ENCODE results near the gene FAM219A. TPM values are rescaled to one million over a fixed set of nuclear protein-coding genes. Genes with fewer than 3 reads are reported as not detected.

Gene FAM219A
- total RNA-seq, 1 donor from 2014 or later: 25.9 TPM

DNA sequence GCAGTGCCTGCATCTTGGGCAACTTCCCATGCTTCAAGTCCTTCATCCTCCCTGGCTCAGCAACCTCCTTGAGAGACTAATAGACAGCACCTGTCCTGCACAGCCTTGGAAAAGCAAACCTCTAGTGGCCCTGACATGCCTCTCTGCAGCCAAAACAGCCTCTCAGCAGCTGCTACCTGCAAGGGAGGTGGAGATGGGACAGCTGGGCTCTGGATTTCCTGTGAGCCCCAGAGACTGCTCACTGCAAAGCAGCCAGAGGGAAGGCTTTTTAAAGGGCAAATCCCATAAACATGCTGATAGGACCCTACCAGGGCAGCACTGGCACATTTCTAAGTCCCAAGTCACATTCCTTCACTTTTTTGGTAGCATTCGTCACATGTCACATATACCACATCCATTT lies 50.2 kb downstream of the FAM219A start:
- no peaks in the 10 kb centered on the region for H3K9me3 Mint-ChIP-seq (ENCODE audit: unreplicated experiment)
- H3K27ac Mint-ChIP-seq (ENCODE audit: unreplicated experiment): no peak overlapping the region
- H3K4me3 Mint-ChIP-seq (ENCODE audit: unreplicated experiment): no peak overlapping the region
- DNase-seq (ENCODE audit: extremely low spot score, unreplicated experiment): no peak
- H3K4me1 Mint-ChIP-seq (ENCODE audit: unreplicated experiment): no peaks in the 10 kb centered on the region
- H3K27me3 Mint-ChIP-seq (ENCODE audit: unreplicated experiment): no peaks in the 10 kb centered on the region
- peaks cover 5% of the 10 kb centered on the region for H3K36me3 Mint-ChIP-seq (ENCODE audit: unreplicated experiment)
- TF ChIP-seq, protein P1, sequence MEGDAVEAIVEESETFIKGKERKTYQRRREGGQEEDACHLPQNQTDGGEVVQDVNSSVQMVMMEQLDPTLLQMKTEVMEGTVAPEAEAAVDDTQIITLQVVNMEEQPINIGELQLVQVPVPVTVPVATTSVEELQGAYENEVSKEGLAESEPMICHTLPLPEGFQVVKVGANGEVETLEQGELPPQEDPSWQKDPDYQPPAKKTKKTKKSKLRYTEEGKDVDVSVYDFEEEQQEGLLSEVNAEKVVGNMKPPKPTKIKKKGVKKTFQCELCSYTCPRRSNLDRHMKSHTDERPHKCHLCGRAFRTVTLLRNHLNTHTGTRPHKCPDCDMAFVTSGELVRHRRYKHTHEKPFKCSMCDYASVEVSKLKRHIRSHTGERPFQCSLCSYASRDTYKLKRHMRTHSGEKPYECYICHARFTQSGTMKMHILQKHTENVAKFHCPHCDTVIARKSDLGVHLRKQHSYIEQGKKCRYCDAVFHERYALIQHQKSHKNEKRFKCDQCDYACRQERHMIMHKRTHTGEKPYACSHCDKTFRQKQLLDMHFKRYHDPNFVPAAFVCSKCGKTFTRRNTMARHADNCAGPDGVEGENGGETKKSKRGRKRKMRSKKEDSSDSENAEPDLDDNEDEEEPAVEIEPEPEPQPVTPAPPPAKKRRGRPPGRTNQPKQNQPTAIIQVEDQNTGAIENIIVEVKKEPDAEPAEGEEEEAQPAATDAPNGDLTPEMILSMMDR (IDR thresholded peaks at IDR 0.05): no peak

DNA sequence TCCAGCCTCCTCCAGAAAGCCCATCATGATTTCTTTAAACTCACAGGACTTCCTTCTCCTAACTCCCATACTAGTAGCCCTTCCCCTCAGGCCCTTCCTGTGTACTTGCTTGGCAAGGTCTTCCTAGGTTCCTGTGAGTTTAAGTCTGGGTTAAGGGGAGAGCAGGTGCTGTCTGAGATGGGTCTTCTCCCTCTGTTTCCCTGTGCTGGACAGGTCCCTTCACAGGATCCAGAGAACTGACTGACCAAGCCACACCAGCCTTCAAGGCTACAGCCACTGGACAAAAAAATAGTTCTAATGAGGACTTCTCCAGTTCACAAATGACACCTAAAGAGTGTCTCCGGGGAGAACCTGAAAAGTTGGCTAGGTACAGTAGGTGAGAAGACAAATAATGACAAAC lies 52.2 kb downstream of the FAM219A start:
- Mint-ChIP-seq H3K36me3 (ENCODE audit: unreplicated experiment) (peaks cover 7% of the 10 kb centered on the region), H3K4me3 (ENCODE audit: unreplicated experiment) (no peak overlapping the region), H3K4me1 (ENCODE audit: unreplicated experiment) (no peaks in the 10 kb centered on the region), H3K9me3 (ENCODE audit: unreplicated experiment) (no peaks in the 10 kb centered on the region), H3K27ac (ENCODE audit: unreplicated experiment) (no peak overlapping the region), H3K27me3 (ENCODE audit: unreplicated experiment) (no peaks in the 10 kb centered on the region)
- TF ChIP-seq, protein P1 (IDR thresholded peaks at IDR 0.05): no peak
- DNase-seq (ENCODE audit: extremely low spot score, unreplicated experiment): no peak

DNA sequence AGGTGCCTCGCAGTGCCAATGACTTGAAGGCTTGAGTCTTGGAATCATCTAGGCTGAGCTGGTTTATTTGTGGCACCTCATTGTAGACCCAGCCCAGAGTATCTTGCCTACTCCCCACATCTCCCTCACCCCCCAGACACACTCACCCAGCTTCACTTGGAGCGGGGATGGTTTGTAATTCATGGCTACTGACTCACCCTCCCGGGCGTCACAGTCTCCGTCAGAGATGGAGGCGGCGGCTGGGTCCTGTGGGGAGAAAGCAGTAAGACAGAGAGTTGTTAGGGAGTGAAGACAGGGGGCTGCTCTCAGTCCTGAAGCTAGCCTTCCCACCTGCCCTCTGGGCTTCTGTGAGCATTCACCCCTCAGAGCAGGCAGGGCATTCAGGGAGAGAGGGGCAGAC lies 52.7 kb downstream of the FAM219A start:
- Mint-ChIP-seq H3K4me3 (ENCODE audit: unreplicated experiment) (no peak overlapping the region), H3K27me3 (ENCODE audit: unreplicated experiment) (no peaks in the 10 kb centered on the region), H3K36me3 (ENCODE audit: unreplicated experiment) (peaks cover 7% of the 10 kb centered on the region)

DNA sequence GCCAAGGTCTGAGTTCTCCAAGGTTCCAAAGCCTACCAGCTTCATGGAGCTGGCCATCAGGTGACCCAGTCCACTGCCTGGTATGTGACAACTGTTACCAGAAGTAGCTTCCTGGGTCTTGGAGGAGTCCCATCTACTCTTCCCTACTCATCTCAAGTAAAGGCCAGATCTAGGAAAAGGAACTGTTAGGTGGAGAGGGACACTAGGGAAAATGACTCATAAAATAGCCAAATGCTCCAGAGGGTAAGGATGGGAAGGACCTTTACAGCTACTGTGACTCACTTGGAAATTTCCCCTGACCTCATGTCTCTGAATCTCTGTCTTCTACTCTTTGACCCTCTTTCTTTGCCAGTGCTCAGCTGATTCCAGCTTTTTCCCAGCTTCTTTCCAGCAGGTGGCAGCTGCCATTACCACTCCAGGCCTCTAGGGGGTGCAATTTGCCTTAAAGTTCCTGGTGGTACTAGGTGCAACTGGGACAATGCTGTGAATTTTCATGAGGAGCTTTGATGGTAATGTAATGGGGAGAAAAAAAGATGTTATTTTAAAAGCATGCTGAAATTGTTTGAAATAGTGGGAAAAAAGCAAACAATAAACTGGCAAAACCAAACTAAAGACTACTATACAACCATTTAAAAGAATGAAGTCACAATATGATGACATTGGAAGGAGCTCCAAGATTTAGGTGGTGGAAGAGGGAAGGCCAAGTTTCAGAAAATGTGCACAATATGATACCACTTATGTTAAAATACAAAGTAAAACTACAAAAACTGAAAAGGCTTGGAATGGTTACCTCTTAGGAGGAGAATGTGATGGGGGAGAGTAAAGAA lies 54.6 kb downstream of the FAM219A start:
- Mint-ChIP-seq H3K27me3 (ENCODE audit: unreplicated experiment) (no peaks in the 10 kb centered on the region), H3K27ac (ENCODE audit: unreplicated experiment) (no peak overlapping the region), H3K36me3 (ENCODE audit: unreplicated experiment) (peaks cover 14% of the 10 kb centered on the region), H3K4me1 (ENCODE audit: unreplicated experiment) (no peaks in the 10 kb centered on the region), H3K4me3 (ENCODE audit: unreplicated experiment) (no peak overlapping the region), H3K9me3 (ENCODE audit: unreplicated experiment) (no peaks in the 10 kb centered on the region)
- TF ChIP-seq, protein P1 (IDR thresholded peaks at IDR 0.05): peak; percentile 96
- DNase-seq (ENCODE audit: extremely low spot score, unreplicated experiment): peak; percentile 91

More for the DNA sequence above, 52.7 kb downstream of the FAM219A start:
- TF ChIP-seq, protein P1 (IDR thresholded peaks at IDR 0.05): no peak
- Mint-ChIP-seq H3K4me1 (ENCODE audit: unreplicated experiment) (no peaks in the 10 kb centered on the region), H3K9me3 (ENCODE audit: unreplicated experiment) (no peaks in the 10 kb centered on the region), H3K27ac (ENCODE audit: unreplicated experiment) (no peak overlapping the region)
- no peak for DNase-seq (ENCODE audit: extremely low spot score, unreplicated experiment)

DNA sequence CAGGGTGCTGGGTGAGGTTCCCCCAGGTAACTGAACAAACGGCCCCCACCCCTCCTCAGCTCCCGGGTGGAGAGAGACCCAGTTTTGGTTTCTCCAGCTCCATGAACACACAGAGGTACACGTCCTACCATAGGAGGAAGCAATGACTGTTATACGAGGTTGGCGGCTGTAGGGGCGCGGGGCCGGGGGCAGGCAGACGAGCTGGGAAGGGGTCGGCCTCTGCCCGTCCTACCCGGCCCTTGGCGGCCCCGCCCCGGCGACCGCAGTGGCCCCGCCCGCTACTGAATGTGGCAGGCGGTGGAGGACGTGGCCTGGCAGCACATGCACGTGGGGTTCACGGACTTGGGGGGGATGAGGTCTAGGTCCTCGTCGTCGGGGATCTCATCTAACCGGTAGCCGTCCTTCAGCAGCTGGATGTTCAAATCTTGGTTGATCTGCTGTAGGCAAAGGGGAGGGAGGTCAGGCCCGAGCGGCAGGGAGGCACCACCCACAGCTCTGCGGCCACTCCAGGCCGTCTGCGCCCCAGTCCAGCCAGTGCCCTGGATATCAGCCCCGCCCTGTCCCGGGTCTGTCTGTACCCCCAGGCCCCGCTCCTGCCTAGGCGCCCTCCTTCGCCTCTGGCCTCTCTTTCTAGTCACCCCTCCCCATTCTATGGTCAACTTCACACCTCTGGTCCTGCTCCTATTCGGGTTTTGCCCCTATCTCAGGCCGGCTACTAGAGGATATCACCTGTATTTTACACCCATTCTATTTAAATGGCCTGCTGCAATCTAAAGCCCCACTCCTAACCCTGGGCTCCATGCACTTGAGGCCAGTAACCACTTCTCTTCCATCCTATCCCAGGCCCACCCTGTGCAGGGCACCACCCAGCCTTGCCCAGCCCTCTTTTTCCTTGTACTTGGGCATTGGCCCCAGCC lies 57.4 kb downstream of the FAM219A start:
- DNase-seq (ENCODE audit: extremely low spot score, unreplicated experiment): no peak
- no peak overlapping the region for H3K27ac Mint-ChIP-seq (ENCODE audit: unreplicated experiment)
- H3K27me3 Mint-ChIP-seq (ENCODE audit: unreplicated experiment): no peaks in the 10 kb centered on the region
- no peaks in the 10 kb centered on the region for H3K9me3 Mint-ChIP-seq (ENCODE audit: unreplicated experiment)
- H3K36me3 Mint-ChIP-seq (ENCODE audit: unreplicated experiment): peaks cover 18% of the 10 kb centered on the region
- TF ChIP-seq, protein P1 (IDR thresholded peaks at IDR 0.05): no peak
- H3K4me3 Mint-ChIP-seq (ENCODE audit: unreplicated experiment): no peak overlapping the region
- H3K4me1 Mint-ChIP-seq (ENCODE audit: unreplicated experiment): no peaks in the 10 kb centered on the region

Measured in osteocyte (in vitro differentiated cells).